Measurements from ENCODE around the gene KPNA4.
"Not testable (repeated sequence)": the region's sequence is repeated elsewhere in the genome, so short reads cannot be mapped to it uniquely, and the experiment has no call there.

The KPNA4 gene

GRCh38 chr3:160573955-160574525, 8.7 kb upstream of the KPNA4 start:
- not testable (repeated sequence) for DNase-seq (ENCODE audit: low read depth)

DNA sequence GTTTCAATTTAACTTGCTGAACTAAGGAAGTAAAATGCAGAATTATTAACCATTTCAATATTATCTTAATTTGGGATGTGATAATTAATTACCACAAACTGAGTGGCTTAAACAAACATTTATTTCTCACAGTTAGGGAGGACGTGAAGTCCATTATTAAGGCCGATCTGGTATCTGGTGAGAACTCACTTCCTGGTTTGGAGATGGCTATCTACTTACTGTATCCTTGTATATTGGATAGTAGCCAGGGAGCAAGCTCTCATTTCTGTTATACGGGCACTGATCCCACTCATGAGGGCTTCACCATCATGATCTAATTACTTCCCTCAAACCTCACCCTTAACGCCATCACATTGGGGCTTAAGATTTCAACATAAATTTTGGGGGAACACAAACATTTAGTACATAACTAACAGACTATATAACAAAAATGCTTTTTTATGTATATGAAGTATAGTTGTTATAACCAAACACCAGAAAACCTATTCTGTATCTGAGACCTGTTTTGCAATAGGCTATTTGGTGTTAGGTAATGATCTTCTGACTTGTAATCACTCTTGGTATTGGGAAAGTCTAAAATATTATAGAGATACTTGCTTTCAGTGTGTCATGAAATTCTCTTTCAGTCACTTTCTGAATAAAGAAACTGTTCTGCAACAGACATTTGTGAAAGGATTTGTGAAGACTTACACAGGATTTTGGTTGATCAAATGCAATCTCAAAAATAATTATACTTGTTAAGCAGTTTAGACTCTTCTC, 4.7 kb upstream of the KPNA4 start:
- no peak for DNase-seq (ENCODE audit: low read depth)

DNA sequence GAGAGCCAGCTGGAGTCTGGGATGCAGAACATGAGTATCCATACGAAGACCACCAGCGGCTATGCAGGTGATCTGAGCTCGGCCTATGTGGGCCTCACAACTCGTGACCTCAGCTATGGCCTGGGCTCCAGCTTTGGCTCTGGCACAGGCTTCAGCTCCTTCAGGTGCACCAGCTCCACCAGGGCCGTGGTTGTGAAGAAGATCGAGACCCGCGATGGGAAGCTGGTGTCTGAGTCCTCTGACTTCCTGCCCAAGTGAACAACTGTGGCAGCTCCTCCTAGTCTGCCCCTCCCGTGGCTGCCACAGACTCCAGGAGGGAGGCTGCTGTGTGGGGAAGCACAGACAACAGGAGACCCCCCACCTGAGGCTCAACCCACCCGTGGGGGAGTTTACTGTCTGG, 3.6 kb upstream of the KPNA4 start:
- DNase-seq (ENCODE audit: low read depth), result no peak

GRCh38 chr3:160567774-160568173, 2.4 kb upstream of the KPNA4 start:
- no peak for DNase-seq (ENCODE audit: low read depth)

GRCh38 chr3:160566499-160566898, 1.1 kb upstream of the KPNA4 start:
- DNase-seq (ENCODE audit: low read depth), result no peak

GRCh38 chr3:160564949-160565441, 376 bp downstream of the KPNA4 start:
- peak; percentile 38 for DNase-seq (ENCODE audit: low read depth)

GRCh38 chr3:160564258-160564911, 986 bp downstream of the KPNA4 start:
- no peak for DNase-seq (ENCODE audit: low read depth)

DNA sequence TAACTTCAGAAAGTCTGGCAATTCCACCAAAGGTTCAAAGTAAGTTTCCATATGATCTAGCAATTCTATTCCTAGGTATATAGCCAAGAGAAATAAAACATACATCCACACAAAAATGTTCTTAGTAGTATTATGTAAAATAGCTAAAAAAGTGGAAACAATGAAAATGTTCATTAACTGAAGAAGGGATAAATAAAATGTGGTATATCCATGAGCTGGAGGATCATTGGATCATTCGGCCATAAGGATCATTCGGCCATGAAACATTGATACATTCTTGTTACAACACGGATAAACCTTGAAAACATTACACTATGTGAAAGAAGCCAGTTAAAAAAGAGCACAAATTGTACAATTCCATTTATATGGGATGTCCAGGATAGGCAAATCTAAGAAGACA, 2.4 kb downstream of the KPNA4 start:
- no peak for DNase-seq (ENCODE audit: low read depth)

GRCh38 chr3:160557571-160557970, 7.8 kb downstream of the KPNA4 start:
- DNase-seq (ENCODE audit: low read depth), result no peak

GRCh38 chr3:160556141-160556540, 9.2 kb downstream of the KPNA4 start:
- no peak for DNase-seq (ENCODE audit: low read depth)

- DNase-seq (ENCODE audit: low read depth), result no peak
Observed at GRCh38 chr3:160554980-160555379, 10.4 kb downstream of the KPNA4 start.

DNA sequence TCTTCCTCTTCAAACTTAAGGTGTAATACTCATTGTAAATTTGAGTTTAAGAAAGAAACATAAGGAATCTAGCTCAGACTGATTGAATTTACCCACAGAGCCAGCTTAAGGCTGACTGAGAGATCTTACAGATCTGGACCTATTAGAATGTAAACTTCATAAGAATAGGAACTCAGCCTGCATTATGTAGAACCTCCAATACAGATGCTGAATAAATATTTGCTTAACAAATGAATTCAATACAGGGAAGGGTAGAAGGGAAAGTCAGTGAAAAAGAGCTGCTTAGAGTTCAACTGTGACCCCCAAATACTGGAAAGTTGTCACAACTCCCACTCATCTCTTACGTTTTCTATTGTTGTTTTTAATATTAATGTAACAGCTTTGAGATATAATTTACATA, 11.5 kb downstream of the KPNA4 start:
- DNase-seq (ENCODE audit: low read depth), result no peak

GRCh38 chr3:160546727-160547126, 18.6 kb downstream of the KPNA4 start:
- no peak for DNase-seq (ENCODE audit: low read depth)

- no peak for DNase-seq (ENCODE audit: low read depth)
Observed at GRCh38 chr3:160545504-160545871, 19.9 kb downstream of the KPNA4 start.

DNA sequence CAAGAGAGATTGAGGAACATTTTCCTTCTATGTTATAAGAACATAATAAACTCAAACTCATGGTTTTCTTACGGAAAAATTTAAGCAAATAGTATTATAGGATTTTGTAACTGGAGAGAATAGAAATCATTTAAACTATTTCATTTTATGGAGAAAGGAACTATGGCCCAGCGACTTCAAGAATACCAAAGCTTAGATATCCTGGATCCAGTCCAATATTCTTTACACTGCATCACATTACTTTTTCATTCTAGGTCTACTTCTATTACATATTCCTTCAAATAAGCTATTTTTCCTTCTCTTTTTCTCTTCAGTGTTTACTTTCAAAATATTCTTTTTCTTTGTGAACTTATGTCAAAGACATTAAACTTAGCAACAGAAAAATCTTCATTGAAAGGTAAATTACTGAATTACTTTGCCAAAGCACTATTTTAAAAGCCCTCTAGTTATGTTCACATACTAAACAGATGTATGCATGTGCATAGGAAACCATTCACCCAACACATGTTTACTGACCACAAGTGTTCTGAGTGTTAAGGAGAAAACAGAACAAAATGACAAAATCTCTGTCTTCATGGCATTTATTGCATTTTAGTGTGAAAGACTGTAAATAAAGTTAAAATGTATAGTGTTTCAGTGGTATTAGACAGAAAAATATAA, 20.4 kb downstream of the KPNA4 start:
- no peak for DNase-seq (ENCODE audit: low read depth)

- DNase-seq (ENCODE audit: low read depth), result no peak
Observed at GRCh38 chr3:160540551-160540950, 24.8 kb downstream of the KPNA4 start.

- no peak for DNase-seq (ENCODE audit: low read depth)
Observed at GRCh38 chr3:160538895-160539294, 26.5 kb downstream of the KPNA4 start.

DNA sequence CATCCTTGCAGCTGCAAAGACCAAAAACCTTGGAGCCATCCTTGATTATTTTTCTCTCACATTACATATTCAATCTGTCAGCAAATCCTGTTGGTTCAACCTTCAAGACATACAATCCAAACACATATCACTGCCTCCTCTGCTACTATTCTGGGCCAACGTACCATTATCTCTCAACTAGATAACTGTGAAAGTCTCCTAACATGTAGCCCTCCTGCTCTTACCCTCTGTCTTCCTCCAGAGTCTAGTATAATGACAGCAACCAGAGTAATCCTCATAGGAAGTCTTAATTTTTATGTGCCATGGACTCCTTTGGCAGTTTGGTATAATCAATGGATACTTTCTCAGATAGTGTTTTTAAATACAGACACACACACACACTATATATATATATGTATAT, 27.6 kb downstream of the KPNA4 start:
- DNase-seq (ENCODE audit: low read depth), result no peak

DNA sequence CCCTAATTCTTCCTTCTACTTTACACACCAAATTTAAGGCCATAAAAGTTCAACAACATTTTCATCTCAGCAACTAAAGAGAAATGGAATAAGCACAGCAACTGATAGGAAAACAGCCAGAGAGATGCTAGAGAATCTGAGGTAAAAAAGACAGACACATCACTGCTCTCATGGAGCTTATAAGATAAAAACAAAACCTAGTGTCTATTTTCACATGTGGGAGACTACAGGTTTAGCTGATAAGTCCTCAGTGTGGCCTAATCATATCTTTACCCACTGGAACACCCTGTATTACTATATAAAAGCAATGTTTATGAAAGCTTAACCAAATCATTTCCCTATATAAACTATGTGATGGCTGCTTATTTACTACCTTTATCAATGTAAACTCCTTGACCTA, 33.0 kb downstream of the KPNA4 start:
- no peak for DNase-seq (ENCODE audit: low read depth)

GRCh38 chr3:160531311-160531710, 34.1 kb downstream of the KPNA4 start:
- DNase-seq (ENCODE audit: low read depth), result no peak

DNA sequence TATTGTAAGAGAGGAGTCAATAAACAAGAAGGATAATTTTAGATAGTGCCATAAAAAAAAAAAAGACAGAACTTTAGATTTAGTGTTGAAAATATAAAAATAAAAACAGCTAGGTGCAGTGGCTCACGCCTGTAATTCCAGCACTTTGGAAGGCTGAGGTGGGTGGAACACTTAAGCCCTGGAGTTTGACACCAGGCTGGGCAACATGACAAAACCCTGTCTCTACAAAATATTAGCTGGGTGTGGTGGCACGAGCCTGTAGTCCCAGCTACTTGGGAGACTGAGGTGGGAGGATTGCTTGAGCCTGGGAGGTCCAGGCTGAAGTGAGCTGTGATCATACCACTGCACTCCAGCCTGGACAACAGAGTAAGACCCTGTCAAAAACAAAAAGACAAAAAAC, 49.0 kb downstream of the KPNA4 start:
- not testable (repeated sequence) for DNase-seq (ENCODE audit: low read depth)

GRCh38 chr3:160501325-160501724, 64.0 kb downstream of the KPNA4 start:
- DNase-seq (ENCODE audit: low read depth), result no peak

DNA sequence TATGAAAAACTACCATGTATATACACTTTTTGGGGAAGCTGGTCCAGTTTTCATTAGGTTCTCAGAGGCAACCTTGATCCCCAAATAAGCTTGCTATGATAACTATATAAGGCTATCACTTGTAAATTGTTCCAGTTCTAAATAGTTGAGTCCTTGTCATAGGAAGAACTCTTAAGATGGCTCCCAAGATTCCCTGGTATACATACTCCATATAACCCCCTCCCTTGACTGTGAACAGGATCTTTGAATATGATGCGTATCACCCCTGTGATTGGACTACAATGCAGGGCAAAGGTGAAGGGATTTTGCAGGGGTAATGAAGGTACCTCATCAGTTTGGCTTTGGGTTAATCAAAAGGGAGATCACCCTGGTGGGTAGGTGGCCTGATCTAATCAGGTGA, 67.2 kb downstream of the KPNA4 start:
- DNase-seq (ENCODE audit: low read depth), result no peak
